Measurements from ENCODE around the gene RBP5. TPM values are rescaled to one million over a fixed set of nuclear protein-coding genes. Genes with fewer than 3 reads are reported as not detected.

RBP5 gene
- total RNA-seq, 4 donors from 2014 or later = 0.46 to 5.0 (median 0.91) TPM

- Histone ChIP-seq H3K4me3 (peak overlapping the region; percentile 66 to 79 (median 72)), H3K27me3 (no peaks in the 10 kb centered on the region), H3K27ac (replicated peaks in 1 of 4) (peak overlapping the region in 3 of 4 donors; percentile 74 to 78 (median 75)), H3K4me1 (peaks cover 30 to 39% (median 33%) of the 10 kb centered on the region in 4 donors), H3K36me3 (peaks cover 0 to 34% (median 18%) of the 10 kb centered on the region in 4 donors), H3K9me3 (no peaks in the 10 kb centered on the region)
- 62% methylated on average over 7 of the region's 7 CpGs for WGBS
- TF ChIP-seq POLR2AphosphoS5 (IDR thresholded peaks at IDR 0.05) (no peak), EP300 (IDR thresholded peaks at IDR 0.05) (no peak), POLR2A (IDR thresholded peaks at IDR 0.05; ENCODE audit: low read depth) (no peak)
- TF ChIP-seq, protein P1, sequence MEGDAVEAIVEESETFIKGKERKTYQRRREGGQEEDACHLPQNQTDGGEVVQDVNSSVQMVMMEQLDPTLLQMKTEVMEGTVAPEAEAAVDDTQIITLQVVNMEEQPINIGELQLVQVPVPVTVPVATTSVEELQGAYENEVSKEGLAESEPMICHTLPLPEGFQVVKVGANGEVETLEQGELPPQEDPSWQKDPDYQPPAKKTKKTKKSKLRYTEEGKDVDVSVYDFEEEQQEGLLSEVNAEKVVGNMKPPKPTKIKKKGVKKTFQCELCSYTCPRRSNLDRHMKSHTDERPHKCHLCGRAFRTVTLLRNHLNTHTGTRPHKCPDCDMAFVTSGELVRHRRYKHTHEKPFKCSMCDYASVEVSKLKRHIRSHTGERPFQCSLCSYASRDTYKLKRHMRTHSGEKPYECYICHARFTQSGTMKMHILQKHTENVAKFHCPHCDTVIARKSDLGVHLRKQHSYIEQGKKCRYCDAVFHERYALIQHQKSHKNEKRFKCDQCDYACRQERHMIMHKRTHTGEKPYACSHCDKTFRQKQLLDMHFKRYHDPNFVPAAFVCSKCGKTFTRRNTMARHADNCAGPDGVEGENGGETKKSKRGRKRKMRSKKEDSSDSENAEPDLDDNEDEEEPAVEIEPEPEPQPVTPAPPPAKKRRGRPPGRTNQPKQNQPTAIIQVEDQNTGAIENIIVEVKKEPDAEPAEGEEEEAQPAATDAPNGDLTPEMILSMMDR (IDR thresholded peaks at IDR 0.05) = no peak
- DNase-seq (ENCODE audit: extremely low spot score) = no peak
- intact Hi-C loops (cut with DNase I) = no loop called here
Measured at GRCh38 chr12:7131502-7131866, 2.8 kb upstream of the RBP5 start.

DNA sequence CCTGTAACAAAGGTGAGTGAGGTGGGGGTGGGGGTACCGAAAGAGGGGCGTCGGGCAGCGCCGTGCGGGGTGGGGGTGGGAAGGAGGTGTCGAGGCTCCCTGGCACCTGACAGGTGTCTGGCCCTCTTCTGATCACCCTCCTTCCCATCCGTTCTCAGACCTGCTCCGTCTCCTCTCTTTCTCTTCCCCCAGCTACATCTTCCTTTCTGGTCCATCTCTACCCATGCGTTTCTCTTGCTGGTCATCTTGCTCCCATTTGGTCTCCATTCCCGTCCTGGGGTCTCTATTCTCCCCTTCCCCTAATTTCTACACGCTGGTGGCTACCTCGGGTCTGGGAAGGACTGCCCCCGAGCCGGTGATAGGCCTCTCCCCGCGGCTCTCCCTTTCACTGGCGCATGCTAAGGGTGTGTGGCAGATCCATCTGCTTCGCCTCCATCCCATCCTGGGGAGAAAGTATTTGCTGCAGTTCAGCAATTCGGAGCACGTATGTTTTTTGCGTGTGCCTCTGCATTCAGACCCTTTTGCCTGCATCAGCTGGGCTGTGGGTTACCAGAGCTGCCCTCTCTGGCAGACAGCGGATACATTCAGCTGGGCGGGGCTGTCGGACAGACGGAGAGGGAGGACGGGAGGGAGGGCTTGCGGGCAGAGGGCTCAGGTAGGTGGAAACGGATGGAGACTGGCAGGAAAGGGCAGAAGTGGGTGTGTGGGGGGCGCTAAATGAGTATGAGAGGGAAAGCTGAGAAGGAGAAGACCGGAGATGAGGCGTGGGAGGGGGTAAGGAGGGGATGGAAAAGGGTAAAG, 2.2 kb upstream of the RBP5 start:
- TF ChIP-seq EP300 (IDR thresholded peaks at IDR 0.05) (no peak), POLR2A (IDR thresholded peaks at IDR 0.05; ENCODE audit: low read depth) (no peak)
- TF ChIP-seq, protein P1 (IDR thresholded peaks at IDR 0.05) = no peak
- WGBS = 3% methylated on average over 31 of the region's 32 CpGs
- Histone ChIP-seq H3K4me3 (peak overlapping the region; percentile 66 to 79 (median 72)), H3K27ac (replicated peaks in 1 of 4) (peak overlapping the region; percentile 66 to 78 (median 74)), H3K4me1 (peaks cover 30 to 39% (median 33%) of the 10 kb centered on the region in 4 donors), H3K36me3 (peaks cover 0 to 28% (median 13%) of the 10 kb centered on the region in 4 donors), H3K27me3 (no peaks in the 10 kb centered on the region), H3K9me3 (no peaks in the 10 kb centered on the region)
- intact Hi-C loops (cut with DNase I) = no loop called here
- DNase-seq (ENCODE audit: extremely low spot score) = no peak

- no peaks in the 10 kb centered on the region for H3K9me3 ChIP-seq
- H3K4me3 ChIP-seq = peak within 1 kb of the TSS; percentile 66 to 79 (median 72)
- no peaks in the 10 kb centered on the region for H3K27me3 ChIP-seq
- peaks cover 0 to 20% (median 10%) of the 10 kb centered on the region in 4 donors for H3K36me3 ChIP-seq
- H3K27ac ChIP-seq (replicated peaks in 1 of 4) = peak within 1 kb of the TSS; percentile 66 to 78 (median 74)
- intact Hi-C loops (cut with DNase I) = no loop called here
- peak; percentile 42 to 68 for TF ChIP-seq POLR2AphosphoS5 (IDR thresholded peaks at IDR 0.05)
- TF ChIP-seq, protein P1 (IDR thresholded peaks at IDR 0.05) = no peak
- peaks cover 30 to 39% (median 33%) of the 10 kb centered on the region in 4 donors for H3K4me1 ChIP-seq
- WGBS = under 1% methylated on average over 22 of the region's 40 CpGs
- peak; percentile 97 for DNase-seq (ENCODE audit: extremely low spot score)
Measured at GRCh38 chr12:7129872-7130691, 1.4 kb upstream of the RBP5 start, which contains the start of gene CLSTN3. TSS of gene CLSTN3 (plus strand) at chr12:7130371. CDS start at chr12:7130649, 278 bp downstream.

DNA sequence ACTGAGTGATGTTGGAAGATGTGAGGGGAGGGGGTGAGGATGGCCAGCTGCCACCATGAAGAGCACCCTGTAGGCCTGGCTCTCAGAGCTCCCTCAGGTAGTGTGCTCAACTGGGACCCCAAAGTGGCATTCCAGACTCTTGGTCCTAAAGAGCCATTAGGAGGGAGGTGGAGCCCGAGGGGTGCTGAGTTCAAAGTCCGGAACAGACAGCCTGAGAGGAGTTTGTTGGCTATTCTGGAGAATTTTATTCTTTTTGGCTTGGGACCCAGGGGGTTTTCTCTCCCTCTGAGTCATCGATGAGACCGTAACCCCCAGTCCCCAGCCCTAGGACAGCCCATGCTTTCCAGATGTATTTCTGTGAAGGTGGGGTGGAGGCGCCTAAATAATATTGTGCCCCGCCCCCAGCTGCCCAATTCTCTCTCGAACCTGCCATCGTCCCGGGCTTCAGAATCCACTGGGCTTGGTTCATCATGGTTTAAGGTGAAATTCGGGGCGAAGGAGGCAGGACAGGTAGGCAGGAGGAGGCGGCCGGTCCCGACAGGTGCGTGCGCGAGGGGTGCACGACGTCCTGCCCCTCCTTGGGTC, 690 bp upstream of the RBP5 start:
- intact Hi-C loops (cut with DNase I) = no loop called here
- Histone ChIP-seq H3K4me1 (peaks cover 30 to 39% (median 33%) of the 10 kb centered on the region in 4 donors), H3K36me3 (peaks cover 0 to 13% (median 6%) of the 10 kb centered on the region in 4 donors), H3K4me3 (peak overlapping the region; percentile 66 to 79 (median 72)), H3K9me3 (no peaks in the 10 kb centered on the region), H3K27ac (replicated peaks in 1 of 4) (peak overlapping the region; percentile 66 to 78 (median 74)), H3K27me3 (no peaks in the 10 kb centered on the region)
- TF ChIP-seq POLR2A (IDR thresholded peaks at IDR 0.05; ENCODE audit: low read depth) = no peak
- DNase-seq (ENCODE audit: extremely low spot score) = no peak
- WGBS = 10% methylated on average over 10 of the region's 19 CpGs

All from esophagus muscularis mucosa (tissue), 4 donors.